Measurements from ENCODE around the gene CPA5. TPM values are rescaled to one million over a fixed set of nuclear protein-coding genes. Genes with fewer than 3 reads are reported as not detected.

CPA5 gene
- total RNA-seq, 1 donor from 2014 or later, result not detected

GRCh38 chr7:130359276-130359857 is 14.8 kb downstream of the CPA5 start:
- Mint-ChIP-seq H3K4me1 (no peaks in the 10 kb centered on the region), H3K36me3 (ENCODE audit: low read depth) (no peaks in the 10 kb centered on the region), H3K27ac (no peak overlapping the region), H3K9me3 (peaks cover 9% of the 10 kb centered on the region), H3K4me3 (no peak overlapping the region), H3K27me3 (no peaks in the 10 kb centered on the region)
- CTCF ChIA-PET, result no interaction called here
- TF ChIP-seq CTCF (IDR thresholded peaks at IDR 0.05), result no peak
- intact Hi-C loops (cut with micrococcal nuclease), result no loop called here
- DNase-seq (no peak), ATAC-seq (ENCODE audit: low read depth) (no peak)
- POLR2A ChIA-PET, result no interaction called here

- ATAC-seq (ENCODE audit: low read depth) (no peak), DNase-seq (no peak)
- H3K36me3 Mint-ChIP-seq (ENCODE audit: low read depth), result no peaks in the 10 kb centered on the region
- intact Hi-C loops (cut with micrococcal nuclease), result no loop called here
- no peaks in the 10 kb centered on the region for H3K27me3 Mint-ChIP-seq
- H3K9me3 Mint-ChIP-seq, result peaks cover 9% of the 10 kb centered on the region
- H3K4me3 Mint-ChIP-seq, result no peak overlapping the region
- H3K27ac Mint-ChIP-seq, result no peak overlapping the region
- ChIA-PET CTCF (no interaction called here), POLR2A (no interaction called here)
- no peak for TF ChIP-seq CTCF (IDR thresholded peaks at IDR 0.05)
- no peaks in the 10 kb centered on the region for H3K4me1 Mint-ChIP-seq
Measured at GRCh38 chr7:130360518-130360917, 15.9 kb downstream of the CPA5 start.

- intact Hi-C loops (cut with micrococcal nuclease), result no loop called here
- peaks cover 9% of the 10 kb centered on the region for H3K9me3 Mint-ChIP-seq
- DNase-seq (no peak), ATAC-seq (ENCODE audit: low read depth) (no peak)
- H3K36me3 Mint-ChIP-seq (ENCODE audit: low read depth), result no peaks in the 10 kb centered on the region
- no peak for TF ChIP-seq CTCF (IDR thresholded peaks at IDR 0.05)
- H3K27ac Mint-ChIP-seq, result no peak overlapping the region
- ChIA-PET POLR2A (no interaction called here), CTCF (no interaction called here)
- H3K4me3 Mint-ChIP-seq, result no peak overlapping the region
- H3K27me3 Mint-ChIP-seq, result no peaks in the 10 kb centered on the region
- no peaks in the 10 kb centered on the region for H3K4me1 Mint-ChIP-seq
Measured at GRCh38 chr7:130361681-130362080, 17.1 kb downstream of the CPA5 start.

GRCh38 chr7:130362251-130362816 is 17.7 kb downstream of the CPA5 start:
- intact Hi-C loops (cut with micrococcal nuclease), result no loop called here
- no peaks in the 10 kb centered on the region for H3K36me3 Mint-ChIP-seq (ENCODE audit: low read depth)
- peaks cover 9% of the 10 kb centered on the region for H3K9me3 Mint-ChIP-seq
- POLR2A ChIA-PET, result no interaction called here
- H3K27ac Mint-ChIP-seq, result no peak overlapping the region
- CTCF ChIA-PET, result no interaction called here
- no peaks in the 10 kb centered on the region for H3K27me3 Mint-ChIP-seq
- H3K4me1 Mint-ChIP-seq, result no peaks in the 10 kb centered on the region
- no peak for TF ChIP-seq CTCF (IDR thresholded peaks at IDR 0.05)
- no peak for DNase-seq
- H3K4me3 Mint-ChIP-seq, result no peak overlapping the region
- ATAC-seq (ENCODE audit: low read depth), result no peak

GRCh38 chr7:130363026-130363847 is 18.6 kb downstream of the CPA5 start:
- intact Hi-C loops (cut with micrococcal nuclease), result no loop called here
- peaks cover 9% of the 10 kb centered on the region for H3K9me3 Mint-ChIP-seq
- H3K27me3 Mint-ChIP-seq, result no peaks in the 10 kb centered on the region
- no peak overlapping the region for H3K4me3 Mint-ChIP-seq
- ChIA-PET CTCF (no interaction called here), POLR2A (no interaction called here)
- no peak for DNase-seq
- no peak for TF ChIP-seq CTCF (IDR thresholded peaks at IDR 0.05)
- no peaks in the 10 kb centered on the region for H3K36me3 Mint-ChIP-seq (ENCODE audit: low read depth)
- ATAC-seq (ENCODE audit: low read depth), result no peak
- no peaks in the 10 kb centered on the region for H3K4me1 Mint-ChIP-seq
- H3K27ac Mint-ChIP-seq, result no peak overlapping the region

Measured in activated B cell treated with CpG ODN at 0.5 μM for 24 hours (primary cell).